GM19043 (cell line): ENCODE data around the gene UBQLN2.
"Not testable (repeated sequence)": the region's sequence is repeated elsewhere in the genome, so short reads cannot be mapped to it uniquely, and the experiment has no call there.

Experiments
- ATAC-seq: cut with Tn5 transposase; IDR thresholded peaks from one replicate; pipeline ENCODE4 v1.9.1; 2021; ENCODE audit warnings: low read depth; ENCODE audit not compliant: unreplicated experiment

Gene UBQLN2

GRCh38 chrX:56563231-56564161 lies at the start of gene UBQLN2:
UBQLN2 (plus strand) TSS chrX:56563627; CDS start chrX:56563874, 247 bp downstream.
- peak; percentile 66 for ATAC-seq

GRCh38 chrX:56519642-56520041 lies 43.8 kb upstream of the UBQLN2 start:
- no peak for ATAC-seq

GRCh38 chrX:56529482-56530007 lies 33.9 kb upstream of the UBQLN2 start:
- not testable (repeated sequence) for ATAC-seq

- no peak for ATAC-seq
Measured at GRCh38 chrX:56530011-56530410, 33.4 kb upstream of the UBQLN2 start.

- no peak for ATAC-seq
Measured at GRCh38 chrX:56550667-56551066, 12.8 kb upstream of the UBQLN2 start.

GRCh38 chrX:56554870-56555269 lies 8.6 kb upstream of the UBQLN2 start:
- no peak for ATAC-seq

- no peak for ATAC-seq
Measured at GRCh38 chrX:56557376-56557929, 6.0 kb upstream of the UBQLN2 start.

GRCh38 chrX:56564164-56564885 lies 898 bp downstream of the UBQLN2 start:
- ATAC-seq: peak; percentile 4

- ATAC-seq: no peak
Measured at GRCh38 chrX:56564921-56565840, 1.8 kb downstream of the UBQLN2 start.

- ATAC-seq: no peak
Measured at GRCh38 chrX:56569378-56570057, 6.1 kb downstream of the UBQLN2 start.

- ATAC-seq: no peak
Measured at GRCh38 chrX:56572975-56573374, 9.5 kb downstream of the UBQLN2 start.

GRCh38 chrX:56574861-56575260 lies 11.4 kb downstream of the UBQLN2 start:
- no peak for ATAC-seq

- no peak for ATAC-seq
Measured at GRCh38 chrX:56576721-56577120, 13.3 kb downstream of the UBQLN2 start.

GRCh38 chrX:56588397-56589188 lies 25.2 kb downstream of the UBQLN2 start:
- no peak for ATAC-seq

- ATAC-seq: not testable (repeated sequence)
Measured at GRCh38 chrX:56591830-56592229, 28.4 kb downstream of the UBQLN2 start.

- ATAC-seq: no peak
Measured at GRCh38 chrX:56600141-56600540, 36.7 kb downstream of the UBQLN2 start.

GRCh38 chrX:56600987-56601386 lies 37.6 kb downstream of the UBQLN2 start:
- ATAC-seq: no peak

- no peak for ATAC-seq
Measured at GRCh38 chrX:56615282-56615681, 51.9 kb downstream of the UBQLN2 start.
